ENCODE measurements around the gene TMEM108.

DNA sequence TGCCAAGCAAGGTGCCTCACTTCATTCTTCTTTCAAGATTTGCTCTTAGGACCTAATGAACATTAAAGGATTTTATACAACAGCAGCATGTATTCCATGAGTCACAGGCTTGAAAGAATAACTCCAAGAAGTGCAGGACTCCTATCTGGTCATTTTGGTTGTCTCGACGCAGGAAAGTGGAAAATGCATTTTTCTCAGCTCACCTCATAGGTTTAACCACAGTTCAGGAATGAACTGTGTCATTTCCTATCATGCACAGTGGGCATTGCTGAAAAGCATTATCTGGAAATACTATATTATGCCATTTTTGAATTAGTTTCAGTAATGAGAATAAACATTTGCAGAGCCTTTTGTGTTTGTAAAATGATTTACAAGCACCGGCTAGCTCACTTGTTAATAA lies 263.0 kb downstream of the TMEM108 start:
- no peak for TF ChIP-seq POLR2A (IDR thresholded peaks at IDR 0.05; ENCODE audit: low read depth, low read length)
- no peak for TF ChIP-seq POLR2AphosphoS5 (IDR thresholded peaks at IDR 0.05; ENCODE audit: low read depth, low read length)
